Measurements from ENCODE around the gene LY6G5B. TPM values are rescaled to one million over a fixed set of nuclear protein-coding genes. Genes with fewer than 3 reads are reported as not detected.
"Not testable (repeated sequence)": the region's sequence is repeated elsewhere in the genome, so short reads cannot be mapped to it uniquely, and the experiment has no call there.

LY6G5B gene
- total RNA-seq, 1 donor from 2014 or later: 2.8 TPM

GRCh38 chr6:31705931-31706330, 36.2 kb downstream of the LY6G5B start:
- ATAC-seq (ENCODE audit: poor library complexity) (no peak), DNase-seq (no peak)
- intact Hi-C loops (cut with DNase I): no loop called here

DNA sequence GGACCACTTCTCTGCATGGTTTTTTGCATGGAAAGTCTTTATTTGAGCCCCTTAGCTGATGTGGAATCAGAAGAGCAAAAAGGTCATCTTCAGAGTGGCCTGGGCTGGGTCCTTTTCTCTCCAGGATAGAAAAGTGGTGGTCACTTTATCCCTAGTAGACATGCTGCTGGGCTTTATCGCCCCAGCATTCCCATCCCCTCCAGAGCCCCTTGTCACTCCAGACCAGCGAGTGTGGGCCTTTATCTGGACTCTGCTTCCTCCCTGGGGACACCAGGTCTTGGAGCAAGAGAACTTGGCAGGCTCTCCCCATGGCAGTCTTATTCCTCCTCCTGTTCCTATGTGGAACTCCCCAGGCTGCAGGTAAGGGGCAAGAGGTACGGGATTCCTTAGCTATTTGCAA, 36.8 kb downstream of the LY6G5B start, which contains the start of gene LY6G6F:
Gene LY6G6F (plus strand): TSS at position 268 of the 400 bp plus-strand sequence. CDS start 41 bp downstream, at position 309.
- intact Hi-C loops (cut with DNase I): no loop called here
- no peak for ATAC-seq (ENCODE audit: poor library complexity)
- DNase-seq: no peak

DNA sequence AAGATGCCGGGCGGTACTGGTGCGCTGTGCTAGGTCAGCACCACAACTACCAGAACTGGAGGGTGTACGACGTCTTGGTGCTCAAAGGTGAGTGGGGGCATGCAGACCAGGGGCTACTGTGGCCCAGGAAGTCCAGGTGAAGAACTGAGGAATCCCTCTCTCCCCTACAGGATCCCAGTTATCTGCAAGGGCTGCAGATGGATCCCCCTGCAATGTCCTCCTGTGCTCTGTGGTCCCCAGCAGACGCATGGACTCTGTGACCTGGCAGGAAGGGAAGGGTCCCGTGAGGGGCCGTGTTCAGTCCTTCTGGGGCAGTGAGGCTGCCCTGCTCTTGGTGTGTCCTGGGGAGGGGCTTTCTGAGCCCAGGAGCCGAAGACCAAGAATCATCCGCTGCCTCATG, 37.9 kb downstream of the LY6G5B start:
- ATAC-seq (ENCODE audit: poor library complexity) (no peak), DNase-seq (no peak)

GRCh38 chr6:31708224-31708623, 38.4 kb downstream of the LY6G5B start:
- DNase-seq (no peak), ATAC-seq (ENCODE audit: poor library complexity) (no peak)
- intact Hi-C loops (cut with DNase I): no loop called here

More for the DNA sequence above, 37.9 kb downstream of the LY6G5B start:
- intact Hi-C loops (cut with DNase I): no loop called here

DNA sequence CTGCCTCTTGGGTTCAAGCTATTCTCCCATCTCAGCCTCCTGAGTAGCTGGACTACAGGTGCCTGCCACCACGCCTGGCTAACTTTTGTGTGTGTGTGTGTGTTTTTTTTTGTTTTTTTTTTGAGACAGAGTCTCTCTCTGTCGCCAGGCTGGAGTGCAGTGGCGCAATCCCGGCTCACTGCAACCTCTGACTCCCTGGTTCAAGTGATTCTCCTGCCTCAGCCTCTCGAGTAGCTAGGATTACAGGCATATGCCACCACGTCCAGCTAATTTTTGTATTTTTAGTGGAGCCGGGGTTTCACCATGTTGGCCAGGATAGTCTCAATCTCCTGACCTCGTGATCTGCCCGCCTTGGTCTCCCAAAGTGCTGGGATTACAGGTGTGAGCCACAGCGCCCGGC, 39.4 kb downstream of the LY6G5B start:
- intact Hi-C loops (cut with DNase I); ATAC-seq (ENCODE audit: poor library complexity); DNase-seq: not testable (repeated sequence)

GRCh38 chr6:31710523-31711219, 40.9 kb downstream of the LY6G5B start:
- no peak for DNase-seq
- ATAC-seq (ENCODE audit: poor library complexity): no peak
- intact Hi-C loops (cut with DNase I): no loop called here

DNA sequence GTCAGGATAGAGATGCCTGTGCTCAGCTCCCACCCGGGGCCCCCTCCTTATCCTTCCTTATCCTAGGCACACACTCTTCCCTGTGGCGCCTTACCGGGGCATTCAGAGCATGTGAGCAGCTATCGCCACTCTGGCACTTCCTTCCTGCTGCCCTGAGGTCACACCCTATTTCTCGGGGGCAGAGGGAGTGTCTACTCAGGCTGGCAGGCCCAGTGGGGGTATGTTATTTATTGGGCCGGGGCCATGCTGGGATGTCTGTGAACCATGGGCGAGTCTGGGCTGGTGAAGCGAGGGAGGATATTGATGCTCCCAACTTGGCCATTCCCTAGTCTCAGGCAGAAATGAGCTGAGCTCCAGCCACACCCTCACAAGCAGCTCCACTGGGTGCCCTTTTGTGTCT, 41.5 kb downstream of the LY6G5B start:
- ATAC-seq (ENCODE audit: poor library complexity) (peak; percentile 23), DNase-seq (no peak)
- intact Hi-C loops (cut with DNase I): no loop called here

DNA sequence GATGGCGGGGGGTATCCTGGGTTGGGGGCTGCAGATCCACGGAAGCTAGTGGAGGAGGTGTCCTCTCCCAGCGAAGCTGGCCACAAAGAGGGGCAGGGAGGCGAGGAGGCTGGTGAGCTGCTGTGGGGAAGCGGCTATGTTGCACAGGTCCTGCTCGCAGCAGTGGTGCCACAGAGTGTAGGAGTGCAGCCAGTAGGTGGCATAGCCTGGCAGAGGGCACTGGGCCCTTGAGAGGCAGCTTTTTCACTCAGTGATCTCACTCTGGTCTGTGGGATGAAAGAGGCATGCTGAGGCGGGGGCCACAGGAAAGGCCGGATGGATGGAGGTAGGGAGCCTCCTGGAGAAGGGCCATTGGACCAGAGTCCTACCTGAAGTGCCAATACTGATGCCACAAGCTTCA, 42.5 kb downstream of the LY6G5B start:
- DNase-seq (no peak), ATAC-seq (ENCODE audit: poor library complexity) (peak; percentile 73)
- intact Hi-C loops (cut with DNase I): no loop called here

- ATAC-seq (ENCODE audit: poor library complexity) (no peak), DNase-seq (no peak)
- intact Hi-C loops (cut with DNase I): no loop called here
Observed at GRCh38 chr6:31713465-31713864, 43.7 kb downstream of the LY6G5B start.

DNA sequence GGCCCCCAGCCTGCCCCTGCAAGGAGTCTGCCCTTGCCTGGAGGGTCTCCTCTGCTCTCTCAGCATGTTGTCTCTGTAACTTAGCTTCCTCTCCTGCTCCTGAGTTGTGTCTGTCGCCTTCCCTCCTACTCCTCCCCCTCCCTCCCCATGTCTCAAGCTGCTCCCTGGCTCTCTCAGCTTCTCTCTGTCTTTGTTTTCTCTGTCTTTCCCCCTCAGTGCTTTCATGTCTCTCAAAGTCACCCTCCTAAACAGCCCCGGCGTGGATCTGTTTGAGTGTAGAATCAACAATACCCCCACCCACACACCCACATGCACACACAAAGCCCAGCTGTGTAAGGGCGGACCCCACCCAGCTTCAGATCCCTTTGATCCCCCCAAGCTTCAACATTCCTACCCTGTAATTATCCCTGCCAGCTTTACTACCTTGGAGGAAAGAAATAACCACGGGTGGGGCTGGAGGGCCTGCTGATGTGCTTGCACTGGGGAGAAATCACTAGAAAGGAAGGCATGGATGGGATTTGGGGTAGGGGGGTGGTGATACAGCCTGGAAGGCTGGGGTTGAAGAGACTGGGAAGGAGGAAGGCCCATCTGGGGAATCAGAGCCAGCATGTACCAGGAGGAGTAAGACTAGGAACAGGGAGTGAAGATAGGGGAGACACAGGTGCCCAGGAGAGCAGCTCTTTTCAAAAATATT, 44.4 kb downstream of the LY6G5B start:
- no peak for ATAC-seq (ENCODE audit: poor library complexity)
- no peak for DNase-seq
- intact Hi-C loops (cut with DNase I): no loop called here

DNA sequence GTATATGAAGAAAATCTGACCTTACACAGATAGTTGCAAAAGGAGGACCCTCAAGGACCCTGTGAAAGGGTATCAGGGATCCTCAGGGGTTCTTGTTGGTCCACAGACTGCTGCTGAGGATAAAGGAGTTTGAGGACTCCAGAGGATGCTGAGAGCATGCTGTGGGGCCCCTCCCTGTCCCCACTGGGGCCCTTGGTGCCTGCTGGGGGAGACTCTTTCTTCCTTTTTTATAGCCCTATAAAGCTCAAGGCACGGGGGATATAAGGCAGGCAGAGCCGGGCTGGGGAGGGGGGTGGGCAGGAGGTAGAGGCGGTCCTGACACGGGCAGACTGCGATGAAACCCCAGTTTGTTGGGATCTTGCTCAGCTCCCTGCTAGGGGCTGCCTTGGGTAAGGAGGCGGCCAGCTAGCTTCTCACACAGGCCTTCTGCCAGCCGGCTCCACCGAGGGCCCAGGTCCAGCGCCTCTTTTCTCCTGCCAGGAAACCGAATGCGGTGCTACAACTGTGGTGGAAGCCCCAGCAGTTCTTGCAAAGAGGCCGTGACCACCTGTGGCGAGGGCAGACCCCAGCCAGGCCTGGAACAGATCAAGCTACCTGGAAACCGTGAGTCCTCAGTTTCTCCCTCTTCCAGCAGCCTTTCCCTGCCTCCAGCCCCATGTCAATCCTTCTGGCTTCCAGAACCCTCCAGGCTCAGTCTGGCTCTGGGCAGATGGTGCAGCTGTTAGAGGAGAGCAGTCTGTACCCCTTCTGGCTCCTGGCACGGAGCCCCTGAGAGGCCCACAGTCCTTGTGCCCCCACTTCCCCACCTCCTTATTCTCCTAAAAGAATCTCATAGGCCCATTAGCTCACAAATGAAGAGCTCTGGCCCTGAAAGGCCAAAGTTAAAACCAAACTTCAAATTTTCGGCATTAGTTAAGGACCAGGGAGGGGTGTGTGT, 45.5 kb downstream of the LY6G5B start, which contains the start of gene LY6G6D:
Gene LY6G6D (plus strand): TSS at position 327 of the 937 bp plus-strand sequence. CDS start 8 bp downstream, at position 335.
- ATAC-seq (ENCODE audit: poor library complexity) (no peak), DNase-seq (no peak)
- intact Hi-C loops (cut with DNase I): no loop called here

- ATAC-seq (ENCODE audit: poor library complexity) (no peak), DNase-seq (no peak)
Observed at GRCh38 chr6:31717499-31718222, 47.9 kb downstream of the LY6G5B start.

DNA sequence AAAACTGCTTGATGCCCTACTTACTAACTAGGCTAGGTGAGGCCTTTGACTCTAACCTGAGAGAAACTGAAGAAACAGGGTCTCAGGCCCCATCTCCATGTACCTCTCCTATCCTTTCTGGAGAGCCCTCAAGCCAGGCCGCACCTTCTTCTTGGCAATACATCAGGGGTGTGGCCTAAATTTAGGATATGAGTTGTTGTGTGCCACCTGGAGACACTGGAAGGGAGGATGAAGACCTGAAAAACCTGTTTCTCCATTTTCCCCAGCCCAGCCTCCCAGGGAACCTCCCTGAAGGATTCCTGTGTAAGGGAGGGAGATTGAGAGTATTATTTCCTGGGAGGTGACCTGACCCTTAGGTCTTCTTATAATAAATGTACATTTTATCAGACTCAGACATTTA, 48.5 kb downstream of the LY6G5B start:
- no peak for ATAC-seq (ENCODE audit: poor library complexity)
- DNase-seq: no peak
- intact Hi-C loops (cut with DNase I): no loop called here

More at GRCh38 chr6:31717499-31718222, 47.9 kb downstream of the LY6G5B start:
- intact Hi-C loops (cut with DNase I): no loop called here

GRCh38 chr6:31719001-31719400, 49.2 kb downstream of the LY6G5B start:
- intact Hi-C loops (cut with DNase I): no loop called here
- DNase-seq (no peak), ATAC-seq (ENCODE audit: poor library complexity) (no peak)

DNA sequence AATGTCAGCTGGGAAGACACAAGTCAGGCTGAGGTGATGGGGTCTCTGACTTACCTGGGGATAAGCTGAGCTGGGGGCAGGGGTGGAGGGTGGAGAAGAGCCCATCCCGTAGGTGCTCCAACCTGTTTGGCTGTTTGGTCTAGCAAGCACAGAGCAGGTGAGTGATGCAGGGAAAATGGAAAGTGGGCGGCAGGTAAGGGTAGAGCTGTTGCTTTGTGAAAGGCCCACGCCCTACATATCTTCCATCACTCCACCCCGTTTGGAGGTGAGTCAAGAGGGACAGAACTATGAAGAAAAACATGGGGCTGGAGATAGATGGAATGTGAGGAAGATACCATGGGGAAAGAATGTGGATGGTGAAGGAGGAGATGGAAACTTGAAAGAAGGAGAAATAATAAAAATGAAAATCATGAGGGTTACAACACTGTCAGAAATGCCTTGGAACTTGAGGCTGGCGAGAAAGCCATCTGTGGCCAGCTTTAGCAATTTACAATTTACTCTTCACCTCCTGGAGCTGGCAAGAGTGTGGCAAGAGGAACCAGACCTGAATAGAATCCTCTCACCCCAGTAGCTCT, 50.5 kb downstream of the LY6G5B start:
- intact Hi-C loops (cut with DNase I): no loop called here
- ATAC-seq (ENCODE audit: poor library complexity): no peak
- no peak for DNase-seq

DNA sequence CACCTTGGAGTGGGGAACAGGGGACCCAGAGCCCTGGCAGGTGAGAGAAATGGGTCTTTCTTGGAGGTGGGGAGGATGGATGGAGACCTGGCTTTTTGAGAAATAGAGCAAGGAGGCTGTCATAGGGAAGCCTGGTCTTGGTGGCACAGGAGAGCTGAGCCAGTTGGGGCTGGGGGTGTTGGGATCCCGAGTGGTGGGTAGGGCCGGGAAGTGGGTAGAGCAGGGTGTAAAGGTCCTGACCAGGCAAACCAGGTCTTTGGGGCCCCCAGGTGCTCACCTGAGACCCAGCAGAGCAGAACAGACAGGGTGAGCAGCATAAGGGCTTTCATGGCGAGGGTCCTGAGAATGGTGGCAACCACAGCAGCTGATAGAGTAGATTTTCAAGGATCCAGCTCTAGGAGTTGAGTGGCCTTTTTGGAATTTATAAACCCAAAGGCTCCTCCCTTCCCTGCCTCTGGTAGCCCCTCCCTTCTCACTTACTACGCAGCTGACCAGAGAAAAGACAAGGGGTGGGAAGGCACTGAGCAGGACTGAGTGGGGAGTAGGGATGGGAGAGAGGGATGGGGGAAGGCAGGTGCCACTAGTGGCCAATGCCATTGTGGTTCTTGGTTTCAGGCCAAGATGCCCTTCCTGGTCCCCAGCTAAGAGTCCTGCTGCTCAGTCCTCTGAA, 51.7 kb downstream of the LY6G5B start, which contains the start of gene LY6G6C:
Gene LY6G6C (minus strand): TSS at position 396 of the 670 bp plus-strand sequence. CDS start 67 bp downstream, at position 329.
- intact Hi-C loops (cut with DNase I): no loop called here
- no peak for ATAC-seq (ENCODE audit: poor library complexity)

GRCh38 chr6:31722173-31722572, 52.4 kb downstream of the LY6G5B start:
- DNase-seq (no peak), ATAC-seq (ENCODE audit: poor library complexity) (no peak)
- intact Hi-C loops (cut with DNase I): no loop called here

More for the DNA sequence above, 51.7 kb downstream of the LY6G5B start, which contains the start of gene LY6G6C:
- DNase-seq: no peak

All from Right ventricle myocardium superior (tissue), 1 donor.